GM12878 (cell line): ENCODE measurements around the gene MIF. TPM values are rescaled to one million over a fixed set of nuclear protein-coding genes. Genes with fewer than 3 reads are reported as not detected.
A peak's percentile ranks its signal among the peaks of the same experiment; 100 is the strongest.

Experiments
- ATAC-seq: fragments of 200-7000 bp; cut with Tn5 transposase; 3 replicates; pipeline ENCODE4 v1.9.1; 2020; ENCODE audit warnings: mild to moderate bottlenecking, moderate library complexity
- BruUV-seq: library from RNA; stranded (reverse); fragments of 400-500 nt; replicated peaks from 2 replicates; lab custom pipeline; 2021; lab: Mats Ljungman, UMichigan
- CTCF ChIA-PET: fragments of 300-600 bp; sonication (Branson Sonifier 250); formaldehyde crosslinking; extraction: SDS; loops from one replicate; lab custom pipeline; 2021; ENCODE audit warnings: inconsistent platforms; lab: Yijun Ruan, JAX
- POLR2A ChIA-PET: fragments of 350-600 bp; formaldehyde crosslinking; extraction: SDS; loops from one replicate; lab custom pipeline; 2021; ENCODE audit warnings: inconsistent platforms; lab: Charles Lee
- RAD21 ChIA-PET: fragments of 300-600 bp; sonication (Branson Sonifier 250); formaldehyde crosslinking; loops from one replicate; lab custom pipeline; 2023; ENCODE audit warnings: antibody characterized with exemption; ENCODE audit not compliant: unreplicated experiment; lab: Charles Lee
- SMC1A ChIA-PET: fragments of 300-600 bp; sonication (Branson Sonifier 250); formaldehyde crosslinking; loops from one replicate; lab custom pipeline; 2023; ENCODE audit not compliant: unreplicated experiment, uncharacterized antibody; lab: Charles Lee
- DNase-seq: peaks from one replicate; pipeline ENCODE4 v3.0.0-alpha.2; 2011; ENCODE audit warnings: low read depth, low spot score
- FAIRE-seq: peaks from 3 replicates; lab custom pipeline; 2011; peaks lifted over from hg19 to GRCh38; lab: Jason Lieb, UNC
- H2AFZ ChIP-seq: 2 replicates; pipeline ENCODE4 v1.6.0; 2011; ENCODE audit warnings: low read depth, low read length, control low read depth; ENCODE audit not compliant: control insufficient read depth
- H3K27ac ChIP-seq: 2 replicates; pipeline ENCODE4 v1.5.1; 2011; ENCODE audit warnings: control low read depth; ENCODE audit not compliant: control insufficient read depth, insufficient read depth
- H3K27me3 ChIP-seq, 2 experiments: replicated peaks in 1 of 2; 2 replicates each; pipeline versions ENCODE4 v1.6.0 to v1.6.1; 2011; ENCODE audit warnings: low read length in 1 of 2; ENCODE audit not compliant: control insufficient read depth in 2 of 2, insufficient read depth in 2 of 2
- H3K36me3 ChIP-seq, 2 experiments: 2 replicates each; pipeline ENCODE4 v1.5.1; 2011; ENCODE audit warnings: low read length in 1 of 2; ENCODE audit not compliant: control insufficient read depth in 2 of 2, insufficient read depth in 2 of 2
- H3K4me1 ChIP-seq: 2 replicates; pipeline ENCODE4 v1.6.1; 2011; ENCODE audit warnings: mild to moderate bottlenecking, low read length, moderate library complexity, mixed read lengths; ENCODE audit not compliant: control insufficient read depth, insufficient read depth
- H3K4me2 ChIP-seq: 2 replicates; pipeline ENCODE4 v1.6.0; 2011; ENCODE audit warnings: control low read depth; ENCODE audit not compliant: control insufficient read depth, insufficient read depth
- H3K4me3 ChIP-seq: fragments of 200-600 bp; sonication (generic); 2 replicates; pipeline ENCODE4 v1.5.1; 2016
- H3K79me2 ChIP-seq: 2 replicates; pipeline ENCODE4 v1.6.0; 2011; ENCODE audit warnings: low read length; ENCODE audit not compliant: control insufficient read depth, insufficient read depth
- H3K9ac ChIP-seq: 2 replicates; pipeline ENCODE4 v1.8.0; 2011; ENCODE audit warnings: low read length, control low read depth, mixed read lengths; ENCODE audit not compliant: control insufficient read depth, insufficient read depth
- H3K9me3 ChIP-seq: replicated peaks from 3 replicates; pipeline ENCODE4 v1.5.1; 2011; ENCODE audit warnings: mild to moderate bottlenecking, low read length; ENCODE audit not compliant: control insufficient read depth, insufficient read depth
- H4K20me1 ChIP-seq: 2 replicates; pipeline ENCODE4 v1.6.0; 2011; ENCODE audit not compliant: control insufficient read depth, insufficient read depth
- BMI1 ChIP-seq: fragments of 450-650 bp; IDR thresholded peaks from 2 replicates; pipeline ENCODE4 v1.6.1; 2016; ENCODE audit warnings: mild to moderate bottlenecking, moderate library complexity, borderline replicate concordance
- CBFB ChIP-seq: IDR thresholded peaks from 2 replicates; pipeline ENCODE4 v1.6.1; 2016; ENCODE audit warnings: antibody characterized with exemption, low read depth
- CHD2 ChIP-seq: IDR thresholded peaks from 2 replicates; pipeline ENCODE4 v1.6.1; 2011; ENCODE audit warnings: low read depth, low read length, improper control_type of control experiment, borderline replicate concordance
- CREM ChIP-seq: IDR thresholded peaks from 2 replicates; pipeline ENCODE4 v1.6.1; 2014; ENCODE audit warnings: antibody characterized with exemption, low read depth
- ELK1 ChIP-seq: IDR thresholded peaks from 2 replicates; pipeline ENCODE4 v1.6.1; 2012; ENCODE audit warnings: low read depth, low read length, improper control_type of control experiment
- GATAD2B ChIP-seq: fragments of 450-650 bp; conservative IDR thresholded peaks from 2 replicates; pipeline ENCODE4 v1.6.1; 2017; ENCODE audit warnings: low read depth, mild to moderate bottlenecking, moderate library complexity
- HDAC2 ChIP-seq: fragments of 200-600 bp; sonication (generic); IDR thresholded peaks from 2 replicates; pipeline ENCODE4 v1.6.1; 2017
- KAT2A ChIP-seq: conservative IDR thresholded peaks from 2 replicates; pipeline ENCODE4 v1.6.1; 2011; ENCODE audit warnings: low read depth, low read length; ENCODE audit not compliant: control insufficient read depth
- KLF5 ChIP-seq: fragments of 450-650 bp; IDR thresholded peaks from 2 replicates; pipeline ENCODE4 v1.6.1; 2014; ENCODE audit warnings: mild to moderate bottlenecking; ENCODE audit not compliant: partially characterized antibody
- MEF2A ChIP-seq: IDR thresholded peaks from 2 replicates; pipeline ENCODE4 v1.6.1; 2011; ENCODE audit warnings: low read depth, mild to moderate bottlenecking, low read length, moderate library complexity; ENCODE audit not compliant: insufficient read depth
- POU2F2 ChIP-seq: IDR thresholded peaks from 3 replicates; pipeline ENCODE4 v1.6.1; 2011; ENCODE audit warnings: low read depth, mild to moderate bottlenecking, low read length, borderline replicate concordance
- SKIL ChIP-seq: fragments of 450-650 bp; IDR thresholded peaks from 2 replicates; pipeline ENCODE4 v1.6.1; 2017; ENCODE audit warnings: mild to moderate bottlenecking, low read depth, inconsistent platforms; ENCODE audit not compliant: poor library complexity, severe bottlenecking
- SMAD5 ChIP-seq: IDR thresholded peaks from 2 replicates; pipeline ENCODE4 v1.6.1; 2016; ENCODE audit warnings: antibody characterized with exemption, low read depth
- TBL1XR1 ChIP-seq: IDR thresholded peaks from 2 replicates; pipeline ENCODE4 v1.6.1; 2012; ENCODE audit warnings: low read depth, low read length, improper control_type of control experiment
- ZBTB11 ChIP-seq: fragments of 450-650 bp; formaldehyde crosslinking; IDR thresholded peaks from 2 replicates; pipeline ENCODE4 v1.5.0; 2022; ENCODE audit warnings: mild to moderate bottlenecking, missing genetic modification characterization
- ZBTB33 ChIP-seq: fragments of 450-650 bp; IDR thresholded peaks from 2 replicates; pipeline ENCODE4 v1.6.1; 2017; ENCODE audit warnings: mild to moderate bottlenecking
- WGBS: methylation state at CpG from one replicate; pipeline ENCODE4 v1.1.6; 2016; ENCODE audit warnings: low lambda C conversion rate; ENCODE audit not compliant: insufficient replicate concordance, insufficient coverage; ENCODE audit errors: missing lambda C conversion rate; 5-methylcytosine and 5-hydroxymethylcytosine counted together
- in situ Hi-C: fragments of 300-500 bp; cut with MboI; formaldehyde crosslinking; loops from 9 replicates; pipeline ENCODE4 v1.14.3; 2018; ENCODE audit warnings: mixed read lengths
- intact Hi-C: fragments of 100-400 bp; cut with micrococcal nuclease; formaldehyde crosslinking; loops from one replicate; pipeline ENCODE4 v1.14.2; 2022; ENCODE audit not compliant: unreplicated experiment
- polyA plus RNA-seq, 11 experiments: library from polyadenylated mRNA; depleted of rRNA in 4 of 11; unstranded in 6 of 11; stranded (reverse) in 5 of 11; fragments of >200 nt; fragmentation: Nextera tagmentation in 4 of 11; fragmentation: Illumina TruSeq in 1 of 11; extraction: Ambion mirVana in 4 of 11; extraction: Trizol in 1 of 11; gene quantifications; 1 replicate in 1 of 11; 2 replicates in 10 of 11; pipeline versions ENCODE4 v1.2.1 to v1.2.3, GENCODE V29; 2011 to 2016; ENCODE audit warnings: inconsistent platforms in 2 of 11, missing spikeins in 2 of 11, low read depth in 1 of 11
- total RNA-seq, 4 experiments: library from RNA; depleted of rRNA in 3 of 4; stranded (reverse); fragments of >200 nt in 3 of 4; fragmentation: Illumina TruSeq in 1 of 4; extraction: Trizol in 1 of 4; gene quantifications; 2 replicates each; pipeline versions ENCODE4 v1.2.1 to v1.2.3, GENCODE V29; 2013 to 2021

Gene MIF
- total and polyA plus RNA-seq, 10 of the 15 experiments (the other 5 are each of a cell fraction or from before 2014, with no cell fraction given): 37.7 to 2,972 (median 766) TPM

DNA sequence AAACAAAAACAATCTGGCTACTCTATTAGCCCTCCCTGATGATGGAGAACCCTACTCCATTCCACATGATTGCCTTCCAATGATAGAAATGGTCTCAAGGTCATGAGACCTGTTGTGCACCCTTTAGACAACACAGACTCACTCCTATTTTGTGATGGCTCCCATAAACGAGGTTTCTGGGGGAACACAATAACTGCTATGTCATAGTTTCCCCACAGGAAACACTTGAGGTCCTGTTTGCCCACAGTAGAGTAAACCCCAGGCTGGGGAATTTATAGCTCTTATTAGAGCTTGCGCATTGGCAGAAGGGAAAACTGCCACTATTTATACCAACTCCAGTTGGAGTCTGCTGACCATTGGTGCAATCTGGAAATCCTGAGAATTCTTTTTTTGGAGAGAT, 28.7 kb downstream of the MIF start:
- 70% methylated on average over 2 of the region's 2 CpGs for WGBS
- Histone ChIP-seq H3K4me2 (no peak overlapping the region), H3K79me2 (no peaks in the 10 kb centered on the region; the same call in 1 of the 2 replicates), H4K20me1 (no peaks in the 10 kb centered on the region), H3K9ac (no peak overlapping the region), H3K4me1 (no peaks in the 10 kb centered on the region)
- CTCF ChIA-PET: no interaction called here
- FAIRE-seq (peak; percentile 62), ATAC-seq (no peak)
- in situ Hi-C loops (no loop called here), intact Hi-C loops (no loop called here)
- no TSS peak for BruUV-seq
- SMC1A ChIA-PET: no interaction called here
- no peak for TF ChIP-seq SMAD5
- no peak for TF ChIP-seq KAT2A
- TF ChIP-seq ELK1: no peak
- TF ChIP-seq CHD2: no peak
- no peak for TF ChIP-seq GATAD2B
- TF ChIP-seq KLF5: no peak
- TF ChIP-seq POU2F2: no peak
- TF ChIP-seq HDAC2: no peak
- no peak for TF ChIP-seq TBL1XR1
- TF ChIP-seq CBFB: no peak
- TF ChIP-seq ZBTB11 (CRISPR knock-in tag): no peak
- TF ChIP-seq CREM: no peak
- TF ChIP-seq MEF2A: no peak
- TF ChIP-seq BMI1: no peak
- no peak for TF ChIP-seq ZBTB33
- TF ChIP-seq SKIL: no peak
- TF ChIP-seq, all 136 proteins: peak for 0
- Histone ChIP-seq H3K27me3 (no peaks in the 10 kb centered on the region), H2AFZ (no peak overlapping the region), H3K27ac (no peak overlapping the region), H3K36me3 (peaks cover 3 to 30% of the 10 kb centered on the region in 2 experiments), H3K9me3 (peaks cover 10% of the 10 kb centered on the region), H3K4me3 (no peak overlapping the region)
- DNase-seq: no peak
- POLR2A ChIA-PET: interaction anchor here (1.7 kb wide), 1 partner anchor 9 kb away, joined by 4 read pairs; no protein-coding TSS in a partner anchor
- RAD21 ChIA-PET: no interaction called here
